ENCODE results near the gene CASP8AP2. TPM values are rescaled to one million over a fixed set of nuclear protein-coding genes. Genes with fewer than 3 reads are reported as not detected.
A peak's percentile ranks its signal among the peaks of the same experiment; 100 is the strongest.

The CASP8AP2 gene
- polyA plus RNA-seq, 3 donors, result 3.5 to 10.5 (median 7.4) TPM

- 92% methylated on average over 44 of the region's 44 CpGs for WGBS (ENCODE audit: insufficient coverage)
- TF ChIP-seq CTCF (IDR thresholded peaks at IDR 0.05), result no peak
These were observed 56.9 kb downstream of the CASP8AP2 start for GRCh38 chr6:89886378-89887120.

GRCh38 chr6:89887452-89888137, 57.9 kb downstream of the CASP8AP2 start:
- H3K9me3 ChIP-seq (replicated peaks in 1 of 2; ENCODE audit: control insufficient read depth in 1 of 2, insufficient read depth in 1 of 2, low read length in 2 of 2), result peaks cover 0 to 8% of the 10 kb centered on the region in 2 donors
- intact Hi-C loops (cut with micrococcal nuclease), result no loop called here
- no peak for DNase-seq
- TF ChIP-seq CTCF (IDR thresholded peaks at IDR 0.05), result no peak
- H3K27me3 ChIP-seq (ENCODE audit: control insufficient read depth in 2 of 2, insufficient read depth in 2 of 2, low read length in 2 of 2), result peaks cover 4 to 37% of the 10 kb centered on the region in 2 donors
- WGBS (ENCODE audit: insufficient coverage), result 26% methylated on average over 42 of the region's 43 CpGs
- H3K27ac ChIP-seq (ENCODE audit: low read depth in 1 of 2, low read length in 2 of 2), result no peak overlapping the region
- H2AFZ ChIP-seq (ENCODE audit: insufficient read depth, low read depth, low read length, poor library complexity, severe bottlenecking), result no peak overlapping the region
- H3K79me2 ChIP-seq (ENCODE audit: insufficient read depth, low read length), result no peaks in the 10 kb centered on the region
- H3K36me3 ChIP-seq (replicated peaks in 1 of 2; ENCODE audit: control insufficient read depth in 1 of 2, insufficient read depth in 2 of 2, low read length in 2 of 2), result no peaks in the 10 kb centered on the region
- no peaks in the 10 kb centered on the region for H4K20me1 ChIP-seq (ENCODE audit: insufficient read depth, low read length)
- H3K4me3 Mint-ChIP-seq, result peak overlapping the region in 1 of 2 donors; percentile 65
- peak overlapping the region; percentile 18 for H3K4me2 ChIP-seq (replicated peaks; ENCODE audit: extremely low read depth, low read length, poor library complexity, severe bottlenecking)
- H3K9me3 Mint-ChIP-seq, result peaks cover 4 to 21% (median 12%) of the 10 kb centered on the region in 7 donors
- peaks cover 34 to 49% (median 40%) of the 10 kb centered on the region in 3 donors for H3K27me3 Mint-ChIP-seq (ENCODE audit: low read depth in 3 of 3)
- no peak overlapping the region for H3K9ac ChIP-seq (ENCODE audit: insufficient read depth, low read length, poor library complexity, severe bottlenecking)
- no peak overlapping the region for H3K4me3 ChIP-seq (replicated peaks in 1 of 3; ENCODE audit: low read depth in 2 of 3, low read length in 3 of 3)
- H3K4me1 Mint-ChIP-seq, result peaks cover 4% of the 10 kb centered on the region
- H3K27ac Mint-ChIP-seq, result no peak overlapping the region
- no peaks in the 10 kb centered on the region for H3K36me3 Mint-ChIP-seq
- peaks cover 0 to 7% of the 10 kb centered on the region in 2 donors for H3K4me1 ChIP-seq (ENCODE audit: control insufficient read depth in 1 of 2, insufficient read depth in 2 of 2, low read length in 2 of 2)

More at GRCh38 chr6:89886378-89887120, 56.9 kb downstream of the CASP8AP2 start:
- H2AFZ ChIP-seq (ENCODE audit: insufficient read depth, low read depth, low read length, poor library complexity, severe bottlenecking), result no peak overlapping the region
- H3K36me3 ChIP-seq (replicated peaks in 1 of 2; ENCODE audit: control insufficient read depth in 1 of 2, insufficient read depth in 2 of 2, low read length in 2 of 2), result no peaks in the 10 kb centered on the region
- DNase-seq, result no peak
- peaks cover 29 to 41% (median 34%) of the 10 kb centered on the region in 3 donors for H3K27me3 Mint-ChIP-seq (ENCODE audit: low read depth in 3 of 3)
- H3K4me3 Mint-ChIP-seq, result no peak overlapping the region
- H3K9ac ChIP-seq (ENCODE audit: insufficient read depth, low read length, poor library complexity, severe bottlenecking), result no peak overlapping the region
- no peak overlapping the region for H3K4me3 ChIP-seq (replicated peaks in 1 of 3; ENCODE audit: low read depth in 2 of 3, low read length in 3 of 3)
- peaks cover 0 to 8% of the 10 kb centered on the region in 2 donors for H3K9me3 ChIP-seq (replicated peaks in 1 of 2; ENCODE audit: control insufficient read depth in 1 of 2, insufficient read depth in 1 of 2, low read length in 2 of 2)
- no peaks in the 10 kb centered on the region for H3K36me3 Mint-ChIP-seq
- no peaks in the 10 kb centered on the region for H4K20me1 ChIP-seq (ENCODE audit: insufficient read depth, low read length)
- peaks cover 4% of the 10 kb centered on the region for H3K4me1 Mint-ChIP-seq
- peaks cover 4 to 20% (median 12%) of the 10 kb centered on the region in 7 donors for H3K9me3 Mint-ChIP-seq
- intact Hi-C loops (cut with micrococcal nuclease), result no loop called here
- H3K27ac Mint-ChIP-seq, result no peak overlapping the region
- H3K27me3 ChIP-seq (ENCODE audit: control insufficient read depth in 2 of 2, insufficient read depth in 2 of 2, low read length in 2 of 2), result peaks cover 0 to 31% of the 10 kb centered on the region in 2 donors
- no peak overlapping the region for H3K27ac ChIP-seq (ENCODE audit: low read depth in 1 of 2, low read length in 2 of 2)
- no peak overlapping the region for H3K4me2 ChIP-seq (replicated peaks; ENCODE audit: extremely low read depth, low read length, poor library complexity, severe bottlenecking)
- H3K4me1 ChIP-seq (ENCODE audit: control insufficient read depth in 1 of 2, insufficient read depth in 2 of 2, low read length in 2 of 2), result peaks cover 0 to 7% of the 10 kb centered on the region in 2 donors
- no peaks in the 10 kb centered on the region for H3K79me2 ChIP-seq (ENCODE audit: insufficient read depth, low read length)
